PC-9 (cell line): ENCODE results near the gene PIK3CB.

Experiments used
- EZH2 ChIP-seq: fragments of 200-600 bp; sonication (generic); IDR thresholded peaks from 2 replicates; pipeline ENCODE4 v1.8.0; 2017; ENCODE audit warnings: antibody characterized with exemption, low read depth
- TF ChIP-seq, protein P1 (sequence below): fragments of 200-600 bp; sonication (generic); conservative IDR thresholded peaks from 2 replicates; pipeline ENCODE4 v1.6.1; 2017; ENCODE audit warnings: mixed run types, antibody characterized with exemption, mild to moderate bottlenecking, moderate library complexity

DNA sequence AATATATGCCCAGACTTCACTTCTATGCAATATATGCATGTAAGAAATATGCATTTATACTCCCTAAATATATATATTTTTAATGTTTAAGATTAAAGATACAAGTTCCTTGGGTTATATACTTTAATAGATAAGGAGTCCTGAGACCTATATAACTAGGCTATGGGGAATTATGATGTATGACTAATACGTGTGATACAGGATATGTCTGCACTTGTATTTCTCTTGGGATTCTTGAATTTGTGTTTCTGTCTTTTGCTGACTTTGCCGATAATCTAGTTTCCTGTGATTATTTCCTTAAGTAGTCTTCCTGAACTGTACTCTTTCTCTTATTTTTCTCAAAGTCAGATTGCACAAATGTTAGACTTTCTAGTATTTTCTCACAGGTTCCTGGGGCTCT, 109.6 kb downstream of the PIK3CB start:
- no peak for TF ChIP-seq EZH2
- TF ChIP-seq, protein P1, sequence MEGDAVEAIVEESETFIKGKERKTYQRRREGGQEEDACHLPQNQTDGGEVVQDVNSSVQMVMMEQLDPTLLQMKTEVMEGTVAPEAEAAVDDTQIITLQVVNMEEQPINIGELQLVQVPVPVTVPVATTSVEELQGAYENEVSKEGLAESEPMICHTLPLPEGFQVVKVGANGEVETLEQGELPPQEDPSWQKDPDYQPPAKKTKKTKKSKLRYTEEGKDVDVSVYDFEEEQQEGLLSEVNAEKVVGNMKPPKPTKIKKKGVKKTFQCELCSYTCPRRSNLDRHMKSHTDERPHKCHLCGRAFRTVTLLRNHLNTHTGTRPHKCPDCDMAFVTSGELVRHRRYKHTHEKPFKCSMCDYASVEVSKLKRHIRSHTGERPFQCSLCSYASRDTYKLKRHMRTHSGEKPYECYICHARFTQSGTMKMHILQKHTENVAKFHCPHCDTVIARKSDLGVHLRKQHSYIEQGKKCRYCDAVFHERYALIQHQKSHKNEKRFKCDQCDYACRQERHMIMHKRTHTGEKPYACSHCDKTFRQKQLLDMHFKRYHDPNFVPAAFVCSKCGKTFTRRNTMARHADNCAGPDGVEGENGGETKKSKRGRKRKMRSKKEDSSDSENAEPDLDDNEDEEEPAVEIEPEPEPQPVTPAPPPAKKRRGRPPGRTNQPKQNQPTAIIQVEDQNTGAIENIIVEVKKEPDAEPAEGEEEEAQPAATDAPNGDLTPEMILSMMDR: no peak
